GM12878 (cell line): ENCODE data around the gene TUBGCP2. TPM values are rescaled to one million over a fixed set of nuclear protein-coding genes. Genes with fewer than 3 reads are reported as not detected.
A peak's percentile ranks its signal among the peaks of the same experiment; 100 is the strongest.

Experiments used
- ASH2L ChIP-seq: fragments of 300-600, 200-600 bp; sonication (generic); IDR thresholded peaks from 2 replicates; pipeline ENCODE4 v1.6.1; 2017; ENCODE audit warnings: low read depth, mild to moderate bottlenecking, borderline replicate concordance
- CBX5 ChIP-seq: sonication (generic); IDR thresholded peaks from 2 replicates; pipeline ENCODE4 v1.6.1; 2016; ENCODE audit warnings: low read depth, moderate library complexity, mild to moderate bottlenecking, inconsistent platforms
- IRF4 ChIP-seq: IDR thresholded peaks from 2 replicates; pipeline ENCODE4 v1.6.1; 2011; ENCODE audit warnings: low read depth, low read length
- MYB ChIP-seq: fragments of 150-350 bp; IDR thresholded peaks from 2 replicates; pipeline ENCODE4 v1.6.1; 2014; ENCODE audit warnings: mild to moderate bottlenecking, low read depth, low read length, borderline replicate concordance
- polyA plus RNA-seq, 11 experiments: library from polyadenylated mRNA; depleted of rRNA in 4 of 11; unstranded in 6 of 11; stranded (reverse) in 5 of 11; fragments of >200 nt; fragmentation: Nextera tagmentation in 4 of 11; fragmentation: Illumina TruSeq in 1 of 11; extraction: Ambion mirVana in 4 of 11; extraction: Trizol in 1 of 11; gene quantifications; 1 replicate in 1 of 11; 2 replicates in 10 of 11; pipeline versions ENCODE4 v1.2.1 to v1.2.3, GENCODE V29; 2011 to 2016; ENCODE audit warnings: inconsistent platforms in 2 of 11, missing spikeins in 2 of 11, low read depth in 1 of 11
- total RNA-seq, 4 experiments: library from RNA; depleted of rRNA in 3 of 4; stranded (reverse); fragments of >200 nt in 3 of 4; fragmentation: Illumina TruSeq in 1 of 4; extraction: Trizol in 1 of 4; gene quantifications; 2 replicates each; pipeline versions ENCODE4 v1.2.1 to v1.2.3, GENCODE V29; 2013 to 2021
- TF ChIP-seq, protein P1 (sequence below): fragments of 450-650 bp; formaldehyde crosslinking; IDR thresholded peaks from 2 replicates; pipeline ENCODE4 v1.5.0; 2022; ENCODE audit warnings: mild to moderate bottlenecking, missing genetic modification characterization

Gene TUBGCP2
- total and polyA plus RNA-seq, 10 of the 15 experiments (the other 5 are each of a cell fraction or from before 2014, with no cell fraction given) = 4.8 to 47.1 (median 34.7) TPM

- no peak for TF ChIP-seq ASH2L
- TF ChIP-seq IRF4 = no peak
- TF ChIP-seq MYB = no peak
- TF ChIP-seq, protein P1, sequence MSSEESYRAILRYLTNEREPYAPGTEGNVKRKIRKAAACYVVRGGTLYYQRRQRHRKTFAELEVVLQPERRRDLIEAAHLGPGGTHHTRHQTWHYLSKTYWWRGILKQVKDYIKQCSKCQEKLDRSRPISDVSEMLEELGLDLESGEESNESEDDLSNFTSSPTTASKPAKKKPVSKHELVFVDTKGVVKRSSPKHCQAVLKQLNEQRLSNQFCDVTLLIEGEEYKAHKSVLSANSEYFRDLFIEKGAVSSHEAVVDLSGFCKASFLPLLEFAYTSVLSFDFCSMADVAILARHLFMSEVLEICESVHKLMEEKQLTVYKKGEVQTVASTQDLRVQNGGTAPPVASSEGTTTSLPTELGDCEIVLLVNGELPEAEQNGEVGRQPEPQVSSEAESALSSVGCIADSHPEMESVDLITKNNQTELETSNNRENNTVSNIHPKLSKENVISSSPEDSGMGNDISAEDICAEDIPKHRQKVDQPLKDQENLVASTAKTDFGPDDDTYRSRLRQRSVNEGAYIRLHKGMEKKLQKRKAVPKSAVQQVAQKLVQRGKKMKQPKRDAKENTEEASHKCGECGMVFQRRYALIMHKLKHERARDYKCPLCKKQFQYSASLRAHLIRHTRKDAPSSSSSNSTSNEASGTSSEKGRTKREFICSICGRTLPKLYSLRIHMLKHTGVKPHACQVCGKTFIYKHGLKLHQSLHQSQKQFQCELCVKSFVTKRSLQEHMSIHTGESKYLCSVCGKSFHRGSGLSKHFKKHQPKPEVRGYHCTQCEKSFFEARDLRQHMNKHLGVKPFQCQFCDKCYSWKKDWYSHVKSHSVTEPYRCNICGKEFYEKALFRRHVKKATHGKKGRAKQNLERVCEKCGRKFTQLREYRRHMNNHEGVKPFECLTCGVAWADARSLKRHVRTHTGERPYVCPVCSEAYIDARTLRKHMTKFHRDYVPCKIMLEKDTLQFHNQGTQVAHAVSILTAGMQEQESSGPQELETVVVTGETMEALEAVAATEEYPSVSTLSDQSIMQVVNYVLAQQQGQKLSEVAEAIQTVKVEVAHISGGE (CRISPR knock-in tag) = peak; percentile 73
- TF ChIP-seq CBX5 = no peak
Measured at GRCh38 chr10:133357285-133358161, 48.9 kb upstream of the TUBGCP2 start, which contains the start of gene FUOM (continued).
